ENCODE measurements around the gene RORC.

GRCh38 chr1:151809985-151810556 is 21.5 kb downstream of the RORC start:
- TF ChIP-seq EZH2 (IDR thresholded peaks at IDR 0.05; ENCODE audit: insufficient read depth, poor library complexity, severe bottlenecking): no peak
- TF ChIP-seq EZH2phosphoT487 (IDR thresholded peaks at IDR 0.05; ENCODE audit: insufficient read depth, low read depth): no peak

All from GM23248 (cell line).